NCI-H748 (cell line): Measurements from ENCODE around the gene ASIC3.
A peak's percentile ranks its signal among the peaks of the same experiment; 100 is the strongest.

ENCODE experiments used
- DNase-seq: peaks from one replicate; lab custom pipeline; 2025; ENCODE audit not compliant: unreplicated experiment; lab: John Stamatoyannopoulos, UW

Gene ASIC3

GRCh38 chr7:151056666-151057505 is 8.6 kb downstream of the ASIC3 start:
- no peak for DNase-seq

- DNase-seq = peak; percentile 83
Observed at GRCh38 chr7:151057506-151057988, 9.2 kb downstream of the ASIC3 start, which contains the start of gene CDK5. CDK5 (minus strand) TSS chr7:151057897; CDS start chr7:151057848, 49 bp downstream.

- DNase-seq = peak; percentile 100
Observed at GRCh38 chr7:151057989-151058780, 9.9 kb downstream of the ASIC3 start.

- peak; percentile 42 for DNase-seq
Observed at GRCh38 chr7:151058781-151059366, 10.5 kb downstream of the ASIC3 start.

- DNase-seq = peak; percentile 84
Observed at GRCh38 chr7:151059367-151060112, 11.2 kb downstream of the ASIC3 start, which contains the start of gene SLC4A2. SLC4A2 (plus strand) TSS chr7:151059589; CDS start chr7:151061988, 2,399 bp downstream.

- DNase-seq = no peak
Observed at GRCh38 chr7:151060113-151060415, 11.7 kb downstream of the ASIC3 start.

GRCh38 chr7:151060416-151061212 is 12.3 kb downstream of the ASIC3 start:
- peak; percentile 25 for DNase-seq

- no peak for DNase-seq
Observed at GRCh38 chr7:151061213-151062110, 13.1 kb downstream of the ASIC3 start.

- DNase-seq = no peak
Observed at GRCh38 chr7:151062111-151062398, 13.7 kb downstream of the ASIC3 start.

GRCh38 chr7:151062399-151063211 is 14.3 kb downstream of the ASIC3 start:
- DNase-seq = peak; percentile 35

- no peak for DNase-seq
Observed at GRCh38 chr7:151063212-151063561, 14.9 kb downstream of the ASIC3 start.

GRCh38 chr7:151064454-151064853 is 16.1 kb downstream of the ASIC3 start:
- no peak for DNase-seq

GRCh38 chr7:151064993-151065392 is 16.7 kb downstream of the ASIC3 start:
- no peak for DNase-seq

GRCh38 chr7:151065516-151065915 is 17.2 kb downstream of the ASIC3 start:
- DNase-seq = no peak

GRCh38 chr7:151066273-151066974 is 18.1 kb downstream of the ASIC3 start:
- no peak for DNase-seq

- DNase-seq = no peak
Observed at GRCh38 chr7:151068069-151068773, 19.9 kb downstream of the ASIC3 start.
